HG03196 (cell line): Measurements from ENCODE around the gene TFPT.
A peak's percentile ranks its signal among the peaks of the same experiment; 100 is the strongest.
"Not testable (repeated sequence)": the region's sequence is repeated elsewhere in the genome, so short reads cannot be mapped to it uniquely, and the experiment has no call there.

Source experiments
- ATAC-seq: cut with Tn5 transposase; IDR thresholded peaks from one replicate; pipeline ENCODE4 v1.9.1; 2021; ENCODE audit not compliant: unreplicated experiment

TFPT gene

GRCh38 chr19:54124393-54124792 lies 8.9 kb upstream of the TFPT start:
- no peak for ATAC-seq

DNA sequence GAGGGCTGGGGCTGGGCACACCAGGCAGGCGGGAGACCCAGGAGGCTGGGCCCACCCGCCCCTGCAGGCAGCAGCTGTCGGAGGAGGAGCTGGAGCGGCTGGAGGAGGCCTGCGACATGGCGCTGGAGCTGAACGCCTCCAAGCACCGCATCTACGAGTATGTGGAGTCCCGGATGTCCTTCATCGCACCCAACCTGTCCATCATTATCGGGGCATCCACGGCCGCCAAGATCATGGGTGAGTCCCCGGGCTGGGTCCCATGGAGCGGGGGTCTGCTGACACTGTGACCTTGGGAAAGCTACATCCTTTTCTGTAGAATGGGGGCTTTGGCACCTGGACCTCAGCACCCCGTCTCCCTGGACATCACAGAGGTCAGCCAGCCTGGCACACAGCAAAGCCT lies 8.2 kb upstream of the TFPT start:
- no peak for ATAC-seq

GRCh38 chr19:54121259-54121658 lies 5.8 kb upstream of the TFPT start:
- no peak for ATAC-seq

GRCh38 chr19:54114340-54115108 lies 933 bp downstream of the TFPT start:
- ATAC-seq: peak; percentile 28

DNA sequence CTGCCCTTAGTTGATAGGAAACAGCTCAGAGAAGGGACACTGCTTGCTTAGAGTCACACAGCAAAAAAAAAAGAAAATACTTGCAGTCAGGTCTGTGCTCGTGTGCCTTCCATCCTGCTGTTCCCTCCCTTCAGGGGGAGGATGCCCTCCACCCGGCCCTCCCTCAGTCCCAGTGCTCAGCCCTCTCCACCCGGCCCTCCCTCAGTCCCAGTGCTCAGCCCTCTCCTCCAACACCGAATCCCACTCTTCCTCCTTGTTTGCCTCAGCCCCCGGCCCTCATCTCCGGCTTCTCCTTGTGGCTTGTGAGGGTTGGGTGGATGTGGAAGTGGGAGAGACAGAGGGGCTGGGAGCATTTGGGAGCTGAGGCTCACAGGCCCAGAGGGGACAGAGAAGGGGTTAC lies 5.8 kb downstream of the TFPT start:
- no peak for ATAC-seq

DNA sequence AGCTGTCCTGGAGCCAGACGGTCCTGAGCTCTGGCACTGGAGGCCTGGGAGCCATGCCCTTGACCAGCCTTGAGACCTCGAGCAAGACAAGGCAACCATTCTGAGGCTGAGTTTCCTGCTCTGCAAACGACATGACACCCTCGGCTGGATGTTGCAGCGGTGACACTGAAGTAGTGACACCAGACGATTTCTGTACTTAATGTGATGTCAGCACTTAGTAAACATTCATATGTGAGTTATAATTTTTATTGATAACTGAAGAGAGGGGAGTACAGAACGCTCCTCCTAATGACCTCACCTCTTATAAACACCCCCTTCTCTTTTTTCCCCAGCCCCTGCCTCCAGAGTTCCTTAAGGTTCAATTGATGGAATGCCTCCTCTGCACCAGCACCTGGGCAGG lies 7.0 kb downstream of the TFPT start:
- no peak for ATAC-seq

- no peak for ATAC-seq
Measured at GRCh38 chr19:54107876-54108490, 7.5 kb downstream of the TFPT start.

GRCh38 chr19:54106716-54107115 lies 8.7 kb downstream of the TFPT start:
- no peak for ATAC-seq

- no peak for ATAC-seq
Measured at GRCh38 chr19:54105796-54106195, 9.7 kb downstream of the TFPT start.

DNA sequence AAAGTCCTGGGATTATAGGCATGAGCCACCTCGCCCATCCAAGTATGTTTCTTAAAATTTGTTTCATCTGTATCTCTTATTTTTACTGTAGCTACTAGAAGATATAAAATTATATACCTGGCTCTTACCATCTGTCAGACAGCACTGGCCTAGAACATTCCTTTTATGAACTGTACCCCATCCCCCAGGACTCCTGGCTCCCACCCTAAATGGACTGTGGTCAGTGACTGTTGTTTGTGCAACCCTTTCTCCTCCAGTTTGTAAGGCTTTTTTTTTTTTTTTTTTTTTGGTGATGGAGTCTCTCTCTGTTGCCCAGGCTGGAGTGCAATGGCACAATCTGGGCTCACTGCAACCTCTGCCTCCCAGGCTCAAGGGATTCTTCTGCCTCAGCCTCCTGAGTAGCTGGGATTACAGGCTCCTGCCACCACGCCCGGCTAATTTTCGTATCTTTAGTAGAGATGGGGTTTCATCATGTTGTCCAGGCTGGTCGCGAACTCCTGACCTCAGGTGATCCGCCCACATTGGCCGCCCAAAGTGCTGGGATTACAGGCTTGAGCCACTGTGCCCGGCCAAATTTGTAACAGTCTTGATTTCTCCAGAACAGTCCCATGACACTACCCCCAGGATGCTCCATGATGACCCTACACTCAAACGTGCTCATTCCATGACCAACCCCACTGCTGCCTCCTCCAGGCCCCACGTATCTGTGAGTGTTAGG lies 10.3 kb downstream of the TFPT start:
- ATAC-seq: no peak

DNA sequence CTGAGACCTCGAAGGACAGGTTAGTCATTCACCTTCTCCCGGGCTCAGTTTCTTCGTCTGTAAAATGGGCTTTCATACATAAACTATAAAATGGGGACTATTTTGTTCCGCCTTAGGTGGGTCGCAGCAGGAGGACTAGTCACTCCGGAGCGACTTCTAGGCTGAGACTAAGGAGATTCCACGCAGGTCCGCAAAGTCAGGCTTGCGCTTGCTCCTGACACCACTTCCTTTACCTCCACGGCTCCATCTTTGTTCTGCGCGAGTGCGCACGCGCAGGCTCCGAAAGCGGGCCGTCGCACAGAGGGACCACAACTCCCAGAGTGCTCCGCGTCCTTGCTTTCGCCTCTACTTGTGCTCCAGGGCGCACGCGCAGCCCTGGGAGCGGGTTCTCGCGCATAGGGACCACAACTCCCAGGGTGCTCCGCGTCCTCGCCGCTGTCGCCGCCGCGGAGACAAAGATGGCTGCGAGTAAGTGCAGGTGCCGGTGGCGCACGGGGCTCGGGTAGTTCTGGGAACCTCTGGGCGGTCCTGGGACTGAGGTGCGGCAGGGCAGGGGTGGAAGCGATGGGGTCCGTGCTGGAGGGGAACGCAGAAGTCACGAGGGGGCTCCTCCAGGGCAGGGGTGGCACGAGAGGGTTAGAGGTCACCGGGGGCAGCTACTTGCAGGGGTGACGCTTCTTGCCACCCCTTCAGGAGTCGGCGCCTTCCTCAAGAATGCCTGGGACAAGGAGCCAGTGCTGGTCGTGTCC lies 12.9 kb downstream of the TFPT start, which contains the start of gene NDUFA3:
Gene NDUFA3, plus strand, starts transcription at position 435 of the 749 bp plus-strand sequence. Its CDS starts 24 bp downstream, at position 459.
- ATAC-seq: peak; percentile 93

GRCh38 chr19:54100561-54100960 lies 14.9 kb downstream of the TFPT start, which contains the start of gene OSCAR:
OSCAR (minus strand) TSS chr19:54100803; CDS start chr19:54100792, 11 bp downstream.
- no peak for ATAC-seq

DNA sequence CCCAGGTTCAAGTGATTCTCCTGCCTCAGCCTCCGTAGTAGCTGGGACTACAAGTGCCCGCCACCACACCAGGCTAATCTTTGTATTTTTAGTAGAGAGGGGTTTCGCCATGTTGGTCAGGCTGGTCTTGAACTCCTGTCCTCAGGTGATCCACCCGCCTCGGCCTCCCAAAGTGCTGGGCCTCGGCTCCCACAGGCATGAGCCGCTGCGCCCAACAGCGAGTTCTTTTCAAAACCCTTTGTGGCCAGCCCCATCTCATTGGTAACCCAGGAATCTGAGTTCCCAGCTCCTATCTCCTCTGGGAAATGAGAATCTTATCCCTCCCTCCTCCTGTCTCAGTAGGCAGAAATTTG lies 15.6 kb downstream of the TFPT start:
- not testable (repeated sequence) for ATAC-seq

GRCh38 chr19:54099190-54099902 lies 16.1 kb downstream of the TFPT start:
- no peak for ATAC-seq

- ATAC-seq: no peak
Measured at GRCh38 chr19:54096617-54097106, 18.8 kb downstream of the TFPT start.

- ATAC-seq: not testable (repeated sequence)
Measured at GRCh38 chr19:54095859-54096616, 19.4 kb downstream of the TFPT start.

- no peak for ATAC-seq
Measured at GRCh38 chr19:54095136-54095858, 20.2 kb downstream of the TFPT start.

DNA sequence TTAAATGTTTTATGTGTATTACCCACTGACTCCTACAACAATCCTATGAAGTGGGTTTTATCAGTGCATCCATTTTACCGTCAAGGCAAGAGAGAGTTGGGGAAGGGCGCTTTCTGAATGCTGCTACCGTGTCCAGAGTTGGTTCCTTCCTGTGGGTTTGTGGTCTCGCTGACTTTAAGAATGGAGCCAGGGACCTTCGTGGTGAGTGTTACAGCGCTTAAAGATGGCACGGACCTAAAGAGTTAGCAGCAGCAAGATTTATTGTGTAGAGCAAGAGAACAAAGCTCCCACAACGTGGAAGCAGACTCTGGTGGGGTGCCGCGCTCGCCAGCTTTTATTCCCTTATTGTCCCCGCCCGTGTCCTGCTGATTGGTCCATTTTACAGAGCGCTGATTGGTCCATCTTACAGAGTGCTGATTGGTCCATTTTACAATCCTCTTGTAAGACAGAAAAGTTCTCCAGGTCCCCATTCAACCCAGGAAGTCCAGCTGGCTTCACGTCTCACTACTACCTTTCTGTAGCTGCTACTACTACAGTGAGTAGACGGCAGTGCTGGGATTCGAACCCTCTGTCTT lies 20.9 kb downstream of the TFPT start:
- ATAC-seq: no peak

- ATAC-seq: no peak
Measured at GRCh38 chr19:54084410-54084809, 31.0 kb downstream of the TFPT start.
